Hindlimb muscle (tissue), 1 donor: Measurements from ENCODE around the gene TMEM135. TPM values are rescaled to one million over a fixed set of nuclear protein-coding genes. Genes with fewer than 3 reads are reported as not detected.

Experiments
- DNase-seq: peaks from one replicate; pipeline ENCODE4 v3.0.0-alpha.2; 2013
- polyA plus RNA-seq: library from polyadenylated mRNA; unstranded; fragments of 120-200 nt; gene quantifications from one replicate; pipeline ENCODE4 v1.2.1, GENCODE V29; 2013; ENCODE audit not compliant: insufficient read length

TMEM135 gene
- polyA plus RNA-seq, 1 donor = 13.5 TPM

DNA sequence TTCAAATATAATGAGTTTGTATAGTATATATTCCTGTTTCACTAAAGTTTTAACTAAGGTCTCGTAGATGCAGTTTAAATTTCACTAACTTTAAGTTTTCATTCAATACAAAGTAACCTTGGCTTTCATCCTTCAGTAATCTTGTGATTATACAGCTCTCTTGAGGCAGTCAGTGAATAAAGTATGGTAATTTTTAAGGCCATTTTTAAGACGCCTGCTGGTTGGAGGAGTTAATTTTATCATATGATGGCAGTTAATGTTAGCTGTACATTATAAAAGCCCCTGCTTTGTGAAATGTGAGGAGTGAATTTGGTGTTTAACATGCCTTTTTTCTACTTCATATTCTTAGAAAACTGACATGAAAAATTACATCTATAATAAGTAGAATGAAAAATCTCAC lies 163.6 kb downstream of the TMEM135 start:
- no peak for DNase-seq

DNA sequence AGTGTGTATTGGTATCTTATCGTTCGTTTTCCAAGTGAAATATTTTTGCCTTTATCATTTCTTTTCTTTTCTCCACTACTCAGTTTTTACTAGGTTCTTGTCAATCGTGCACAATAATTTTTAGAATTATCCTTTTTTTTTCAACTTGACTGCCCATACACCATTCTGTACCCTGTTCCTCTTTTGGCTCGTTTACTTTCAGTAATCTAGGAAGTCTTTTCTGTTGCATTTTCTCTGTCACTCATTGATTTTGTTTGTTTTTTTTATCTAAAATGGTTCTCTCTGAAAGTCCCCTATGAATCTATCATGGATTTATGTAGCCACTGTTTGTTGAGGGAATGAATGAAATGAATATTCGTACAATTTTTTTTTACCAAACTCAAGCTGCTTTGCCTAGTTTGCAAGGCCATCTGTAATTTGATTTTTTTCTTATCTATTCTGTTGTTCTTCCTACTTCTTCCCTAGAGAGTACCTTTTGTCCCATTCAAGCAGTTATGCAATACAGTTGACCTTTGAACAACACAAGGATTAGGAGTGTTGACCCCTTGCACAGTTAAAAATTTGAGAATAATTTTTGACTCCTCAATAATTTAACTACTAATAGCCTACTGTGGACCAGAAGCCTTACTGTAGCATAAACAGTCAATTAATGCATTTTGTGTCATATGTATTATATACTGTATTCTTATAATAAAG lies 166.3 kb downstream of the TMEM135 start:
- no peak for DNase-seq

DNA sequence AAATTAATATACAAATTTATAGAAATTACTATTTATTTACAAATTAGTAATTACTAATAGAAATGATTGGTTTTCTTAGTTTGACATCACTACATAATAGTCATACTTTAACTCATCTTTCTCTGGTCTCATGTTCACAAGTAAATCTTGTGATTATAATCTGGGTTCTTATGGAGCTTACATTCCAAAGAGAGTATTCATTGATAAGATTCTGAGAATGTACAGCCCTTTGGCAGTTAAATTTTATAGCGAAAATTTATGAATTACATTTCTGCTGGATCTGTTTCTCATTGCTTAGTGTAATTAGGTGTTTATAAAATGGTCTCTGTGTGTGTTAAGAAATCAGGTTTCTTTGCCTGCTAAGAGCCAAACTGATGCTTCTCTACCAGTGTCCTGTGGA lies 175.2 kb downstream of the TMEM135 start:
- no peak for DNase-seq

GRCh38 chr11:87213444-87213843 lies 175.7 kb downstream of the TMEM135 start:
- no peak for DNase-seq

DNA sequence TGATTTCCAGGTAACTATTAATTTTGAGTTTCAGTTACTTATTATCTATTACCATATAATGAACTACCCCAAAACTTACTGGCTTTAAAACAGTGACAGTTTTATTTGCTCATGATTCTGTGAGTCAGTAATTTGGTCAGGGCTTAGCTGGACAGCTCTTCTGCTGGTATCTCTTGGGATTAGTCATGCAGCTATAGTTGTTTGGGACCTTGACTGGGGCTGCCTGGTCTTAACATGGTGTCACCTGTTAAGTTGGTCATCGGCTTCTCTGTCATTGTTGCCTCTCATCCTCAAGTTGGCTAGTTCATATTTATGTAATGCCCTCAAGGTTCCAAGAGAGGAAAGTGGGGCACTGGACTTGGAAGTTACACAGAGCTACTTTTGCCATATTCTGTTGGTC lies 177.5 kb downstream of the TMEM135 start:
- DNase-seq = no peak

DNA sequence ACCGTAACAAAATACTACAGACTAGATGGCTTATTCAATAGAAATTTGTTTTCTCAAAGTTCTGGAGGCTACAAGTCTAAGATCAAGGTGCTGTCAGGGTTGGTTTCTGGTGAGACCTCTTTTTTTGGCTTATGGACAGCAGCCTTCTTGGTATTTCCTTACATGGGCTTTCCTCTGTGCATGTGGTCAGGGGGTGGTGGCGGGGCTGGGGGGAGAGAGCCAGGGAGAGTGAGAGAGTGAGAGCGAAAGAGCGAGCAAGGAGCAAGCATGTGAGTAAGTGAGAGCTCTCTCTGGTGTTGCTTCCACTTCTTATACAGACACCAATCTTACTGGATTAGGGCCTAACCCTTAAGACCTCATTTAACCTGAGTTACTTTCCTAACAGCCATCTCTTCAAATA lies 181.5 kb downstream of the TMEM135 start:
- no peak for DNase-seq

DNA sequence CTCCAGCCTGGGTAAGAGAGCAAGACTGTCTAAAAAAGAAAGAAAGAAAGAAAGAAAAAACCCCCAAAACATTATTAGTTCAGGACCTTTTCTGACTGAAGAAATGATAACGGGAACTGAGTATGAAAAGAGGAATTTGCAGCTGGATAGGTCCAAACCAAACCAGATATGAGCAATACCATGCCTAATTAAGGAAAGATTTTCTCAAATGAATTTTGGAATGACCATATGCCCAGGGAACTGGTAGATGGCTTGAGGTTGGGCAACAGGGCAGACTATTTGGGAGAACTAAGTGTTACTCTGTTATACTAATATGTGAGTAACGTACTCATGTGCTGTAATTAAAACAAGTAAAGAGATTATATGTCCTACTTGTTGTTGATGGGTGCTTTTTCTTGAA lies 186.1 kb downstream of the TMEM135 start:
- no peak for DNase-seq

DNA sequence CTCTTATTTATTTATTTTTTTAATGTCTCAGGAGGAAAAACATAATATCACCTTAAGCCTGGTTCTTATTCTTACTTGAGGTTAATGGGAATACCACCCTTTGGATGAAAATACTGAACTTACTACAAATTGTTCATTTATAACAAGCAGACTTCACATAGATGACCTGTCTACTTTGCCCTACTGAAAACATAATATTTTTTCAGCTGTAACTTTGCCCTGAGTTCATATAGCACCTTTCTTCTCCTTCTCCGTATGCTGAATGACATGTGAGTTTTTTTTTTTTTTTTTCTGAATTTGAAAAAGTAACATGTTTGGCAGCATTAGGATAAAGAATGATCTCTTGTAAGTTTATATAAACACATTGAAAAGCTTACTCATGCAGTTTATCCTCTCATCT lies 186.8 kb downstream of the TMEM135 start:
- DNase-seq = no peak

- no peak for DNase-seq
These were observed 191.1 kb downstream of the TMEM135 start for GRCh38 chr11:87228820-87229219.

GRCh38 chr11:87230995-87231394 lies 193.3 kb downstream of the TMEM135 start:
- DNase-seq = no peak

- no peak for DNase-seq
These were observed 194.6 kb downstream of the TMEM135 start for GRCh38 chr11:87232320-87232719.

DNA sequence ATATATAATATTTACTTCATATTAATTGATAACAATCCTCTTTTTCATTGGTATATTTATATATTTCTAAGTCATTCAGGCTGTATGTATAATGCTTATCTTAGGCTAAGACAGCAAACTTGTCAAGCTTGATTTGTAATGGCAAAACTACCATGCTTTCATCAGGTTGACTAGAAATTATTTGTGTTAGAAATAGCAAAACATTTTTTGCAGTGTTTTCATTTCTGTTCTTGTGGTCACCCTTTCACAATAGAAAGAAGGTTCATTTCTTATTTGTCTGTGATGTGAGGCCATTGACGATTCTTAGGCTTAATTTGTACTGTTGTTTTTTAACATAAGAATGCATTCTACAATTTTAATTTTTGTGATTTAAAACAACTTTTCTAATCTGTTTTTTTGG lies 197.6 kb downstream of the TMEM135 start:
- DNase-seq = no peak

DNA sequence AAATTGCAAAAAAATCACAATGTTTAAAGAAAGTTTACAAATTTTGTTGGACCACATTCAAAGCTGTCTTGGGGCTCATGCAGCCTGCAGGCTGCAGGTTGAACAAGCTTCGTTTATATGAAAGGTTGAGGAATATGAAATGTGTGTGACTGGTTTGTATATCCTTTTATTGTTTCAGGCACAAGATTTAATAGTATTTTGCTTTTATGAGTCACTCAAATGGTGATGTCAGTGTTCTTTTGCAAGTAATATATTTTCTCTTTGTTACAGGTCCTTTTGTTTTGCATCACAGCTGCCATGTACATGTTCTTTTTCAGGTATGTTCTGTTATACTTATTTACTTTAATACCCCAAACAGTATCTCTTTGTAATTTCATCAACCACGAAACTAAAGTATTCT lies 198.6 kb downstream of the TMEM135 start:
- DNase-seq = no peak

GRCh38 chr11:87239001-87239400 lies 201.3 kb downstream of the TMEM135 start:
- no peak for DNase-seq

- no peak for DNase-seq
These were observed 201.8 kb downstream of the TMEM135 start for GRCh38 chr11:87239531-87239930.

DNA sequence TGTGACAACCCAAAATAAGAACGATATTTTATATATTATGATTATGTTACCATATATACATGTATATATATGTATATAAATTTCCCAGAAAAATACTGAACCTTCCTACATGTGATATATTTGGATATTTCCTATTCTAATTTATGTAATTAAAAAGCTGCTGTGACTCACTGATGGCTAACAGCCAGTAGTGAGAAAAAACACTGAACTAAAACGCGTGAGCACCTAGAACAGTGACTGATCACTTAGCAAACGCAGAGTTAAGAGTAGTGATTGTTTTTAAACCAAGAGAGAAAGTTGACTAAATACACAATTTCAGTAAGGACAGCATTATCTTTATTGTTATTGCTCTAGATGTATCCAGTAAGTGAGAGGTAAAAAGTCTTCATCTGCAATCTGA lies 213.8 kb downstream of the TMEM135 start:
- DNase-seq = no peak

DNA sequence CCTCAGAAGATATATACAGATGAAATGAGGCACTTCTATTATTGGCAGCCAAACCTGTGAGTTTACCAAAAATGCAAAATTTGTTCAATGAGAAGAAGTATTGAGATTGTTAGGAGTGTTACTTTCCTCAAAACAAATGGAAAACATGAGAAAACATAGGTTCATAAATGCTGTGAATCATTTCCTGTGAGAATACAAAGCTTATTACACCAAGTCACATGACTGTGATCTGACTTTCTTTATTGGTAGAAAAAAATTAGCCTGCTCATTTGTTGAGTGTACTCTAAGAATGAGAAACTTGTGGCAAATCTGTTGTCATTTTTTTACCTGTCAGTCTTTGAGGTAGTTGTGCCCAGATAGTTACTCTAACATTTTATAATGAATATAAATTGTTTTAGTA lies 215.1 kb downstream of the TMEM135 start:
- no peak for DNase-seq

GRCh38 chr11:87254562-87254961 lies 216.8 kb downstream of the TMEM135 start:
- DNase-seq = no peak

DNA sequence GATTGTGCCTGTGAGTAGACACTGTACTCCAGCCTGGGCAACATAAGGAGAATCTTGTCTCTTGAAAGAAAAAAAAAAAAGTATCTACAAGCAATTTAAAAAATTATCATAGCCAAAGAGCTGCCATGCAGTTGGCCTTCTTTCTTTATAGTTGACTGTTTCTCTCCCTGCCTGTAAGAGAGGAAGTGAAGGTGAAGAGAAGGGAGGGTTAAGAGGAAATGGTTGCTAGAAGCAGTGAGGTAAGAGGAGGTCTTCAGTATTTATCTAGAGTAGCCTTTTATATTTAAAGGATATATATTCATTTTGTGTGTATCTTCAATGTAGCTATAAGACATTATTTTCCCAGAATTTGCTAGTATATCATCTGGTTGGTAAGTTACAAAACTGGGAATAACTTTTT lies 217.9 kb downstream of the TMEM135 start:
- DNase-seq = no peak

DNA sequence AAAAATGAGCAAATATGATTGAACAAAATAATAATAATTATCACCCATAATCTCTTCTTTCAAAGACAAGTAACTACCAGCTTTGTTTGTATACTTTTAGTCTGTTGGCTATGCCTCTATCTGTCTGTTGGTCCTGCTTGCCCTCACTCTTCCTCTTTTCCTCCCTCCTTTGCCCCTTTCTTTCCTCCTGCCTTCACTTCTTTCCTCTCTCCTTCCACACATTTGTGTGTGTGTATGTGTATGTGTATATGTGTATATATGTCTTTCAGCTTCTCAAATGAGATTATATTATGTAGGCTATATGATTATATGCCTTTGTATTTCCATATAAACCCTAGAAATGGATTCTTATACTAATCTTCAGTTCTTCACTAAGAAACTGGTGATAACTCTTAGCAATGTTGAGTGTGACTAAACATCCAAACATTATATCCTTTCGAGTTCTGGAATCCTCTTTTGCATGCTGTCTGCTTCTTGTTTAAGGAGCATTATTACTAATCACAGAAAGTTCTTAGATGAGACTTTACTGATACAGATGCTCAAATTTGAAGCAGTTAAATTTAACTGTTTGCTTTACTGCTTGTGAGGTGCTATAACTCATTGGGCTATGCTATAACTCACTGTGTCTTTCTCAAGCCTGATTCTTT lies 219.1 kb downstream of the TMEM135 start:
- DNase-seq = no peak

DNA sequence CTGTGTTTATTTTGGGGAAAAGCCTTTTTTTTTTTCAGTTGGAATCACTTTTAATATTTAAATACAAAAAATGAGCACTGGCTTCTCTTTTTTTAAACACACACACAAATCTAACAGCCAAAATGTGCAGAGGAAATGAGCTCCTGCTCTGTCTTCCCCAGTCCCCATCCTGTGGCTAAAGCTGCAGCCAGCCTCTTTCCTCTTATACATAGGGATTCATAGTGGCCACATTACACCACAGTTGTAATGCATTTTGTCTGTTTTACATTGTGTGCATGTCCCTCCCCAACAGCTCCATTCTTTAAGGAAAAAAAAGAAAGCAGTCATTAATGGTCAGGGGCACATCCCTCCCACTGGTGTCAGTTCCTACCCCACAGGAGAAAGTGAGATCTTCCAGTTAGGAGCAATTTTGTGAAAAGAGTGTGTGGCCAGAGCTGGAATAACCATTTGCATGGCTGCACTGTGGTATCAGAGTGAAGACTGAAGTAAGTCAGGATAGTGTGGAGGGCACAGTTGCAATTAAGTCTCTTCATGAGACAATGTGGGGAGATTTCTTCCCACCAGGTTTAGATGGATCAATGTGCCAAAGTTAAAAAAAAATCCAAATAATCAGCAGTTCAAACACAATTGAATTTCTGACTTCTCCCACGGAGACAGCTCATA lies 220.6 kb downstream of the TMEM135 start:
- DNase-seq = no peak

DNA sequence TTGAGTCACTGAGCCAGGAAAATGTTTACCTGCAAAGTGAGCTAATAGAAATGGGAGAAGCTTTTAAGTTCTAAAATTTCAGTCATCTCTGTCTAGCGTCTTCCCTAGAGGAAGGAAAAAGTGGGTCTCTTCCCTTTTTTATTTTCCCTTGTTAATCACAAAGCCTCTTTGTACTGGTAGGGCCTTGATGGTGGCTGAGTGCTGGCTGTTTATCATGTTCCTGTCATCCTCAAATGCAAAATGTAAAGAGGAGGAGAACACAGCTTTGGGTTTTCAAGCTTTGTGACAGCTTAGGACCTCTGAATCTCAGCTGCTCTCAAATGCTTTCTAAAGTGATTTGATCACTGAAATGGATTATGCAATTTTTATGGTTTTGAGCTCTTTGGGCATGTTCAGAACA lies 222.0 kb downstream of the TMEM135 start:
- no peak for DNase-seq

- DNase-seq = no peak
These were observed 223.1 kb downstream of the TMEM135 start for GRCh38 chr11:87260811-87261210.

DNA sequence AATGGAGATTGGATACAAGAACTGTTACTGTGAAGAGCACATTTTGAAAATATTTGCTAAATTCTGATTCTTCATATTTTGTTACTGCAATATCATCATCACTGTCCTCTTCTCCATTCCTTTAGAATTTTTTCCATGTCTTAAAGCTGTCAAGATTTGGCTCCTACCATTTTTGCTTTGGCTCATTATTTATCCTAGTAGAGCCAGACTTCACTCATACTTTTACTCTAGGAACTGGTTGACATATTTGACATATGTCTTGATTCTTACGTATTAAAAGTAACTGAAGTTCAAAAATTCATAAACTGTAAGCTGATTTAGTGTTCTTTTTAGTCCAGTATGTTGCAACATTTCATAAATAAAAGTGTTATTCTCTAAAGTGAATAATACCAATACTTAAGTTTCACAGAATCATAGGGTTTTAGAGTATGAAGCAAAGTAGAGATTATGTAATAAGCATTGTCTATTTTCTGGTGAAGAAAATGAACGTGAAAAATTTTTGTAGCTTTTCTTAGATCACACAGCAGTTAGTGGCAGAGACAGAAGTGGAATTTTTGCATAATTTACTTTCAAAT lies 225.6 kb downstream of the TMEM135 start:
- no peak for DNase-seq
